Erythroblast (primary cell): ENCODE results near the gene FOXJ3.

Experiments used
- DNase-seq, 2 experiments: peaks; one replicate each; lab custom pipeline; 2025; lab: John Stamatoyannopoulos, UW
- GATA1 ChIP-seq: IDR thresholded peaks from 2 replicates; pipeline ENCODE4 v1.6.1; 2011; ENCODE audit warnings: low read depth, mild to moderate bottlenecking, control low read depth, low read length, moderate library complexity
- POLR2A ChIP-seq: IDR thresholded peaks from 2 replicates; pipeline ENCODE4 v1.6.1; 2011; ENCODE audit warnings: mild to moderate bottlenecking, low read length

The FOXJ3 gene

DNA sequence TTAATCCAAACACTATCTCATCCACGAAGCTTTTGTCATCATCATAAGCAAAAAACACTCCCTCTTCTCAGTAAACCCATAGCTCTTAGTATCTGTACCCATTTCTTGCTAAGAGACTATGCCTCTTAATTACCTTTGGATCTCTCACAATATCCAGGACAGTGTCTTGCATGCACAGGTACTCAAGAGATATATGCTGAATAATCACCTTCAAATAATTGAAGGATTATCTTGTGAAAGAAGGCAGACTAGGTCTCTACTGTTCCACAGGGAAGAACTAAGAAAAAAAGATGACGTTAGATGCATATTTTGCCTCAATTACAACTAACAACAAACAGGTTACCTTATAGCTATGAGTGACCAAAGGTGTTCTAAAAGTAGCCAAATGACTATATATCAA lies 11.5 kb downstream of the FOXJ3 start:
- TF ChIP-seq POLR2A (no peak), GATA1 (no peak)
- DNase-seq = no peak

DNA sequence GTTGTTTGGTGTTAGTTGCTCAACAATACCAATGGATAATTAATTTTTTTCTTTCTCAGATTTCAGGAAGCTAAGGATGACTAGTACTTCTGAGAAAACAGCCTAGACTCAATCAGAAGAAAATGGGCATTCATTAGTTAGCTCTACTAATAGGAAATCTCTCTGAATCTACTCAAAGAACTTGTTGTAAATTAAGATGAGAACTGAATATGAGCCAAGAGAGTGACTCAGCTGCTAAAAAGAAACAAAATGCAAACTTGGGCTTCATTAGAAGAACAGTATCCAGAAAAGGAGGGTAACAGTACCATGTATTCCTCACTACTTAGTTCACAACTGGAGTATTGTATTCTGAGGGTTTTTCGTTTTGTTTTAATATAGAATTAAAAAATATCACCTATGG lies 12.5 kb downstream of the FOXJ3 start:
- no peak for TF ChIP-seq POLR2A
- TF ChIP-seq GATA1 = no peak
- peak in 1 of 2 experiments; percentile 33 for DNase-seq

DNA sequence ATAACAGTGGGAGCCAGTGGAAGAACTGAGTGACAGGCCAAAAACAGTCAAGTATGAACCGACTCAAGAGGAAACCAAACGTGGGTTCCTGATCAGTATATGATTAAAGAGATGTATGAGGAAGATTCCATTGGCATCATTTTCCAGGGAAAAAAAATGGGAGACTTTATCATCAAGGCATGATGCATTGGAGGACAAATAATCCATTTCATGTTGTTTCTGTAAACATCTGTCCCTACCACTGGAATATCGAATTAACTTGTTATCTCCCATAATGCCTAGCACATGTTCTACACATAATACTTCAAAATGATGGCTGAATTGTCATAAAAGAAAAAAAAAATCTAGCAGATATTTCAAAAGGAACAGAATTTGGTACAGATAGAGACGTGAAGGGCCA lies 13.3 kb downstream of the FOXJ3 start:
- no peak for TF ChIP-seq GATA1
- TF ChIP-seq POLR2A = no peak

DNA sequence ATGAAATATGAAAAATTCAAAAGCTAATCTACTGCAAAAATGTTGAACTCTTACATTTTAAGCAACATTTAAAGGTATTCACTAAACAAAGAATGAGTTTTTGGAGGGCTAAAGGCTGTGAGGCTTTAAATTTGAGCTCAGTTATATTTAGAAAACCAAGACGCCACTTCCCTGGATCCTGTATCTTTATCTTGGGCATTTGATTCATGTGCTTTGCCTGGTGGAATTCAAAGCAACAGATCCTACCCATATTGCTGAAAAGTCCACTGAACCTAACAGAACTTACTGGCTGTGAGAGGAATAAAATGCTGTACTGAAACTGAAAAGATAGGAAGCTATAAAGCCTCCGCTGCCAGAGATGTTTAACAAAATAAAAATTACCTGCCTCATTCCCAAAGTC lies 14.3 kb downstream of the FOXJ3 start:
- DNase-seq = no peak
- no peak for TF ChIP-seq GATA1
- no peak for TF ChIP-seq POLR2A

More for the DNA sequence above, 13.3 kb downstream of the FOXJ3 start:
- no peak for DNase-seq

DNA sequence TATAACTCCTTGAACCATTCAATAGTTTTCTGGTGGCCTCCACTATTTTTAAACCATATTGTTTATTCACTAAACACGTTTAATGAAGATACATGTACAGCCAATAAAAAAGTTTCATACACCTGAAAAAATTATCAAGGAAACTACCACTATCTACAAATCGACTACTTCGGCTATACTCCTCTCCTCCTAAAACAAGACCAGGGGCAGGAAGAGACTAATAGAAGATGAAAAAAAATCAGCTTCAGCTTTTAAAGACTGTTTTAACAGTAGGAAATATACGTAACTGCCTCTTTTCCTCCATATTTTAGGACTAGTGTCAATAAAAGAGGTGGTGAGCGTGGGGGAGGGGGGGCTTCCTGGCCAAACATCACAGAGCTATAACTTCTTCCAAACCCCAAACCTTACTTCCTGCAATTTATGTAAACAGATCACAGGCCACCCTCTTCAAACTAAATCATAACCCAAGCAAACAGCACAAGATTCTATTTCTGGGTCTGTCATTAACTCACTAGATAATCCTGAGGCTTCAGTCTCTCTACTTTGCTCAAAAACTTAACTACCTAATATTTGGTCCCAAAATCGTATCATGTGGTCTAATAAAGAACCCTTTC lies 15.1 kb downstream of the FOXJ3 start:
- DNase-seq = no peak

DNA sequence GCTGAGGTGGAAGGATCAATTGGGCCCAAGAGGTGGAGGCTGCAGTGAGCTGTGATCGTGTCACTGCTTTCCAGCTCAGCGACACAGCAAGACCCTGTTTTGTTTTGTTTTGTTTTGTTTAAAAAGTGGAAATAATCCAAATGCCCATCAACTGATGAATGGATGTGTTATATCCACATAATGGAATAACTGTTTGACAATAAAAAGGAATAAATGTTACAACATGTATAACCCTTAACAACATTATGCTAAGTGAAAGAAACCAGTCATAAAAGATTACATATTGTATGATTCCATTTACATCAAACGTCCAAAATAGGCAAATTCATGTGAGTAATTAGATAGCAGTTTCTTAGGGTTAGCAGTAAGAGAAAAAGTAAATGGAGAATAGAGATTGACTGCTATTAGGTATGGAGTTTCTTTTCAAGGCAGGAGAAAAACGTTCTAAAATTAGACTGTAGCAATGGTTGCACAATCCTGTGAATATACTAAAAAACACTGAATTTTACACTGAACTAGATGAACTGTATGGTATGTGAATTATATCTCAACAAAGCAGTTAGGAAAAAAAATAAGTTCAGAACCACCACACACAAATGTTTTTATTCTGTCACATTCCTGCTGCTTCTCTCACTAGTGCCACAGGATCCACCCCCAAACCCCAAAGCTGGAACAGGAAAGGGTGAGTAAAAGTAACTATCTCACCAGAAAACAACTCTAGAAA lies 15.7 kb downstream of the FOXJ3 start:
- DNase-seq = no peak
- TF ChIP-seq GATA1 (no peak), POLR2A (no peak)

More for the DNA sequence above, 15.1 kb downstream of the FOXJ3 start:
- TF ChIP-seq POLR2A (no peak), GATA1 (no peak)

DNA sequence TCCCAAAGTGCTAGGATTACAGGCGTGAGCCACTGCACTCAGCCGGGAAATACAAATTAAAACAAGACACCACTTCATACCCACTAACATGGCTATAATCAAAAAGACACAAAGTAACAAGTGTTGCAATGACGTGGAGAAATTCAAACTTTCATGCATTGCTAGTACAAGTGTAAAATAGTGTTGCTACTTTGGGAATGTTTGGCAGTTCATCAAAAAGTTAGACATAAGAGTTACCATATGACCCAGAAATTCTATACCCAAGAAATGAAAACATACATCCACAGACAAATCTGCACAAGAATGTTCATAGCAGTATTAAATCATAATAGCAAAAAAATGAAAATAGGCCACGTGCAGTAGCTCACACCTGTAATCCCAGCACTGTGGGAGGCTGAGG lies 16.4 kb downstream of the FOXJ3 start:
- no peak for TF ChIP-seq GATA1
- TF ChIP-seq POLR2A = no peak

DNA sequence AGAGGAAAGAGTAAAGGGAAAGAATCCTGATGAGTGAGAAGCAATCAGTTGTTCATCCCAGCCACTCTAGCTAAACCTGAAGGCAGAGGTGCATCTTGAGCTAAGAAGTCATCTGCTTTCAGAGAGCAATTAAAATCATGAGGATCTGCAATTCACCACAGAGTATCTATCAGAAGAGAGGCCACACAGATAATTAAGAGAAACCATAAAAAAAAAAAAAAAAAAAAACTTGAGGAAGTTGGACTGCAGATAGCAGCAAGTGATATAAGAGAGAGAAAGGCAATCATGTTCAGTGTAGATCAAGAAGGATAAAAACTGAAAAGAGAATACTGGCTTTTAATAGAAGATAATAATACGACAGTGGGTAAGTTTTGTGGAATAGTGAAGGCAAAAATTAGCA lies 17.7 kb downstream of the FOXJ3 start:
- no peak for TF ChIP-seq POLR2A
- TF ChIP-seq GATA1 = no peak
- no peak for DNase-seq

More for the DNA sequence above, 16.4 kb downstream of the FOXJ3 start:
- no peak for DNase-seq

DNA sequence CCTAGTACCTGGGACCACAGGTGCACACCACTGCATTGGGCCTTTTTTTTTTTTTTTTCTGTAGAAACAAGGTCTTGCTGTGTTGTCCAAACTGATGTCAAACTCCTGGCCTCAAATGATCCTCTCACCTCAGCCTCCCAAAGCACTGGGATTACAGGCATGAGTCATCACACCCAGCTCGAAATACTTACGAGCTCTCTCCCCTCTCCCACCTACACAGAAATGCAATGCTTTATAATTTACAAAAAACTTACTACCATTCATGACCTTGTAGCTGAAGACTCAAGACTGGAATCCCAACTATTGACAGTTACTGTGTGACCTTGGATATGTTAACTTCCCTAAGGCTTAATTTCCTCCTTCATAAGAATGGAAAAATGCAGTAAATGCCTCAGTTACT lies 18.7 kb downstream of the FOXJ3 start:
- no peak for TF ChIP-seq GATA1
- DNase-seq = peak in 1 of 2 experiments; percentile 6

DNA sequence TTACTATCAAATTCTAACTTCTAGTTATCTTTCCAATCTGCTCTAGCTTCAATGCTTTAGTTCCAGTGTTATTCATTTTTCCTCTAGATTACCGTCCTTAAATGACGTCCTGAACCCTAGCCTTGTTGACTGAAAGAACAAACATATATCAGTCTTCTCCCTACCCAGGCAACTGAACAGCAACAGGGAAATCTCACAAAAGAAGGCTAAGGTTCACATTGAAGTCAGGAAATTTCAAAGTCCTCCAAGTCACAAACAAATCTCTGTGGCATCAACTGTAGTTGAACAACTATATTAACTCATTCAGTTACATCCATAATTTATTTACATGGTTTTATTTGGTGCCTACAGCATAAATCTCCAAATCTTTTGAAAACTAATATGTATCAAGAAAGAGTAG lies 19.5 kb downstream of the FOXJ3 start:
- TF ChIP-seq GATA1 (no peak), POLR2A (no peak)
- DNase-seq = no peak

DNA sequence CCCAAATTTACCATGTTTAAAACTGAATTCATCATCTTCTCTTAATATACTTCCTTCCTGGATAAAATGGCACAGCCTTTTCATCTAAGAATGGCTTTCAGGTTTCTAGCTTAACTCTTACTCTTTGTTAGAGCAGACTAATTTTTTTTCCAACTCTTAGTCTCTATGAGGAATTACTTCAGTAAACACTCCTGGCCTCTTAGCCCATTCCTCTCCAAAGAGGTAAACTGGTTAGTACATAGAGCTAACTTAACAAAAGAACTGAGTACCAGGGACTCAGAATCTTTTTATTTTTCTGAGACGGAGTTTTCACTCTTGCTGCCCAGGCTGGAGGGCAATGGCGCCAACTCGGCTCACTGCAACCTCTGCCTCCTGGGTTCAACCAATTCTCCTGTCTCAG lies 21.1 kb downstream of the FOXJ3 start:
- DNase-seq = no peak
- TF ChIP-seq POLR2A (no peak), GATA1 (no peak)

DNA sequence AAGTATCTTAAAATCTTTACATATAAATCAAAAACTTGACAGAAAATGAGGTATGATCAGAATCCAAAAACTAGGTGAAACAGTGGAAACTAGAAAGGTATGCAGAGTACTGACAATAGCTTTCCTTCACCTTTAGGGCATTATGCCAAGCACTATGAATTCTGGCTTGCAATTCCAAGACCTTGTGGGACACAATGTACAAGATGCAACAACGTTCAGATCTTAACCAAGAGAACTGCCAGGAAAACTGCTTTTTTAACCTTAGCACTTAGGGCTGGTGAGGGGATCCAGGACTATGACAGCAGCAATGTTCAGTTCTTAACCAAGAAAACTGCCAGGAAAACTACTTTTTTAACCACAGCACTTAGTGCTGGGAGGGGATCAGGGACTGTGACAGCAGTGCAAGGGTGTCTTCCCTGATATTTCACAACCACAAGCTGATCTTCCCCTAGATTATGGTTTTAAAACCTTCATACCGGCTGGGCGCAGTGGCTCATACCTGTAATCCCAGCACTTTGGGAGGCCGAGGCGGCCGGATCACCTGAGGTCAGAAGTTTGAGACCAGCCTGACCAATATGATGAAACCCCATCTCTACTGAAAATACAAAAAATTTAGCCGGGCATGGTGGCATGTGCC lies 22.3 kb downstream of the FOXJ3 start:
- no peak for DNase-seq

DNA sequence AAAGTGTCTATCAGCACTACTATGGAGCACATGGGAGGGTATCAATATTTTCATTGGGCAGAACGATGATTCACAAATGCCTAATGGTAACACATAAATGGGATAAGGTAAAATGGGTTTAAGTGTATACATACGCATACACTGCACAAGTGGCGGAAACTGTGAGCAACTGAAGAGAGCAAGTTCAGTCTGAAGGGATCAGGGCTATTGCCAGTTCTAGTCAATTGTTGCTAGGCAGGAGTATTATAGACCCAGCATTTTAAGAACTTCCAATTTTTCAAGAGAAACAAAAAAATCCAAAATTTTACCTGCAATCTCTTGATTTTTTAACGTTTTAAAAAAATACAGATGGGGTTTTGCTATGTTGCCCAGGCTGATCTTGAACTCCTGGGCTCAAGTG lies 23.1 kb downstream of the FOXJ3 start:
- DNase-seq = no peak
- TF ChIP-seq POLR2A (no peak), GATA1 (no peak)

More for the DNA sequence above, 22.3 kb downstream of the FOXJ3 start:
- TF ChIP-seq POLR2A (no peak), GATA1 (no peak)

DNA sequence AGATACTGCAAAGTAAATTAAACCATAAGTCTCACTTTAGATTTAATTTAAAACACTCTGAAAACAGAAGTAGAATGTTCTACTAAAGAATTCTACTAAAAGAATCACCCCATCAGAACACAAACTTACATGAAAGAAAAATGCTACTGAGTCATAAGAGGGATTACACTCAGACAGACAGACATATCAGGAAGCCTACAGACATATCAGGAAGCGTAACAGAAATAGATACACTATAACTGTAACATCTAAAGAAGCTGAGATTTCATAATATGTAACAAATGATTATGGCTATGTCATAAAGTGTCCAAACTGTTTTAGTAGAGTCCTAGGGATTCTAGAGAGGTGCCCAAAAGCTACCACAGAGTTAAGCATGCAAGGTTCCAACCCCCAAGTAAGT lies 23.9 kb downstream of the FOXJ3 start:
- TF ChIP-seq GATA1 = no peak
- TF ChIP-seq POLR2A = no peak
- no peak for DNase-seq
